ENCODE data around the gene REEP6.

Gene REEP6

DNA sequence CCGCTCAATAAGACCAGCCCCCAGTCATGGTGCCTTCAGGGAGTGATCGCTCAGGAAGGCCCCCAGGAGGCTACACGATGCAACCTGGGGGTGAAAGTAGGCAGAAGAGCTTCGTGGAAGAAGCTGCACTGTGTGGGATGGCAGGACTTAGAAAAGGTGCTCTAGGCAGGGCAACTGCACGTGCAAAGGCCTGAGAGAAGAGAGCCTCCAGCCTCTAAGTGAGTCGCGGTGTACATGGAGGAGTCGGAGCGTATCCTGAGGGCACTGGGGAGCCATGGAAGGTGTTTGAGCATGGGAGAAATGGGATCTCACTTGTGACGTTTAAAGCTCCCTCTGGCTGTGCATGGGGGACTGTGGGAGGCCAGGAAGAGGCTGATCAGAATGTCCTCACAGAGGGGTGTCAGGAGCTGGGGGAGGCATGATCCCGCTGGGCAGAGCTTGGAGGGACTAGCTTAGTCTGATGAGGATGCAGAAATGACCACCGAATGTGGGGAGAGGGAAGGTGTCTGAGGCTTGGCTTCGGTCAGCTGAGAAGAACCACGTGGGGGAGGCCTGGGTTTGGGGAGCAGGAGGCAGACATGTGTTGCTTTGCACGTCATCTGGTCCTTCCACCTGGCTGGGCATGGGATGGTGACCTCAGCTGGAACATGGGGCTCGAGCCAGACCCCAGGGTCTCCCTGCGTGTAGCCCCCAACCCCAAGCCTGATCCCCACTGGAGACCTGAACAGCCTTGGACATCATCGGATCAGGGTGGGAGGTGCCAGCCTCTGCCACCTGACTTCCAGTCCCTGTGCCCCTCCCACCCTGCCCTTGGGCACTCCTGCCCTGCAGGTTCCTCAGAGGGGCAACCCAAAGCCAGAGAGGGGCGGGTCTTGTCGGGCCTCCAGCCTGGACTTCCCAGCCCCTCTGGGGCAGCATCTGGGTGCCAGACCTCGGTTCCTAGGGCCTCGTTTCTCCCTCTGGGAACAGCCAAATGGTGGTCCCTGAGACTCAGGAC lies 39.9 kb upstream of the REEP6 start:
- H3K4me3 ChIP-seq (ENCODE audit: low read depth, low read length) = no peak overlapping the region
- H3K79me2 ChIP-seq (ENCODE audit: control insufficient read depth, insufficient read depth, low read length, unreplicated experiment) = no peaks in the 10 kb centered on the region
- no peaks in the 10 kb centered on the region for H3K36me3 ChIP-seq (ENCODE audit: insufficient read depth, low read length)
- peaks cover 55% of the 10 kb centered on the region for H3K27me3 ChIP-seq (ENCODE audit: insufficient read depth, low read length)
- no peak overlapping the region for H3K27ac ChIP-seq (ENCODE audit: low read depth, low read length)
- peaks cover 7% of the 10 kb centered on the region for H3K4me1 ChIP-seq (ENCODE audit: control insufficient read depth, insufficient read depth, low read length, unreplicated experiment)
- H2AFZ ChIP-seq (ENCODE audit: low read length, unreplicated experiment) = no peak overlapping the region

DNA sequence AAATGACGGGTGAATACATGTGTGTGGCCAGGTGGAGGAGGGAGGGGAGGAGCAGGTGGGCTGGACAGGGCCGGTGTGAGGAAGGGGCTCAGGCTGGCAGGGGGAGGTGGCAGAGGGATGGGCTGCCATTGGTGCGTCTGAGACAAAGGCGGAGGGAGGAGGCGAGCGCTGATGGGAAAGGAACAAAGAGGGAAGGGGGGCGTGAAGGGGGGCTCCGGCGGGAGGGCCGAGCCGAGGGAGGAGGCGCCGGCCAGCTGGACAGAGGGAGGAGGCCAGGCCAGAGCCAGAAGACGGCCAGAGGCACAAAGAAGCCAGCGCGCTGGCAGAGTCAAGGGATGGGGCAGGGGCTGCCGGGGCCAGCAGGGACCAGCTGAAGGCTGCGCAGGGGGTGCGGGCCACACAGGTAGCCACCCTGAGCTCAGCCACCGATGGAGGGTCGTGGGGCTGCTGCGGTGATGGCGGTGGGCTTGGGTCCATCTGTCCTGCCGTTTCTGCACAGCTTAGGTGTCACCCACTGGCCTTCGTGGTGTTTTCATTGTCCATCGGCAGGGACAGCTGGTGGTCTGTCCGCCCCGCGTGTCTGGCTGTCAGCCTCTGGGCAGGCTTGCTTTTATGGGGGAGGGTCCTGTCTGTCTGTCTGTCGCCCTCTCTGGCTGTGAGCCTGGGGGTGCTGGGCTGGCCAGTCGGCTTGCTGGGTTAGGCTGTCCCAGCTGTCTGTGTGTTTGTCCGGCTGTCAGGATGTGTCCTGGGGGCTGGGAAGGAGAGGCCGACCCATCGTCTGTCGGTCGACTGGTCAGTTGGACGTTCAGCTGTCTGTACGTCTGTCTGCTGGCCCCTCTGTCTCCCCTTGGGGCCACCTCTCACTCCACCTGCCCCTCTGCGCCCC lies 38.8 kb upstream of the REEP6 start:
- Histone ChIP-seq H3K27ac (ENCODE audit: low read depth, low read length) (no peak overlapping the region), H3K4me3 (ENCODE audit: low read depth, low read length) (no peak overlapping the region), H3K4me1 (ENCODE audit: control insufficient read depth, insufficient read depth, low read length, unreplicated experiment) (peaks cover 7% of the 10 kb centered on the region), H3K36me3 (ENCODE audit: insufficient read depth, low read length) (no peaks in the 10 kb centered on the region), H3K79me2 (ENCODE audit: control insufficient read depth, insufficient read depth, low read length, unreplicated experiment) (no peaks in the 10 kb centered on the region), H2AFZ (ENCODE audit: low read length, unreplicated experiment) (no peak overlapping the region), H3K27me3 (ENCODE audit: insufficient read depth, low read length) (peaks cover 44% of the 10 kb centered on the region)

DNA sequence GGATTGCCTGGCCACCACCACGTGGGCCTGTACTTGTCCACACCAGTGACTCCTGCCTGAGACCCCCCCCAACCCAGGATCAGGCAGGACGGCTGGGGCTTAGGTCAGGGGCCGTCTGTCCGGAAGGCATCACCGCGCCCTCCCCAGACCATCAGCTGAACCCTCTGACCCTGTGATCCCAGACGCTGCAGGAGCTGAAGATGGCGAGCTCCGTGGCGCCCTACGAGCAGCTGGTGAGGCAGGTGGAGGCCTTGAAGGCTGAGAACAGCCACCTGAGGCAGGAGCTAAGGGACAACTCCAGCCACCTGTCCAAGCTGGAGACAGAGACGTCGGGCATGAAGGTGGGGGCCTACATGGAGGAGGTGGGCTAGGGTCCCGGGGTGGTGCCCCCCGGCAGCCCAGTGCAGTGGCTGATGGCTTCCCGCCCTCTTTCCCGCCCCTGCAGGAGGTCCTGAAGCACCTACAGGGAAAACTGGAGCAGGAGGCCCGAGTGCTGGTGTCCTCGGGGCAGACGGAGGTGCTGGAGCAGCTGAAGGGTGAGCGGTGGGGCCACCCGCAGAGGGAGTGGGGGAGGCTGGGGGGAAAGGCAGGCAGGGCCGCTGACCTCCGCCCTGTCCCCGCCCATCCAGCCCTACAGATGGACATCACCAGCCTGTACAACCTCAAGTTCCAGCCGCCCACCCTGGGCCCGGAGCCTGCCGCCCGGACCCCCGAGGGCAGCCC lies 38.0 kb upstream of the REEP6 start:
- H3K4me3 ChIP-seq (ENCODE audit: low read depth, low read length) = no peak overlapping the region
- no peaks in the 10 kb centered on the region for H3K36me3 ChIP-seq (ENCODE audit: insufficient read depth, low read length)
- H3K79me2 ChIP-seq (ENCODE audit: control insufficient read depth, insufficient read depth, low read length, unreplicated experiment) = no peaks in the 10 kb centered on the region
- H3K27ac ChIP-seq (ENCODE audit: low read depth, low read length) = no peak overlapping the region
- peaks cover 38% of the 10 kb centered on the region for H3K27me3 ChIP-seq (ENCODE audit: insufficient read depth, low read length)
- no peak overlapping the region for H2AFZ ChIP-seq (ENCODE audit: low read length, unreplicated experiment)
- H3K4me1 ChIP-seq (ENCODE audit: control insufficient read depth, insufficient read depth, low read length, unreplicated experiment) = peaks cover 7% of the 10 kb centered on the region

DNA sequence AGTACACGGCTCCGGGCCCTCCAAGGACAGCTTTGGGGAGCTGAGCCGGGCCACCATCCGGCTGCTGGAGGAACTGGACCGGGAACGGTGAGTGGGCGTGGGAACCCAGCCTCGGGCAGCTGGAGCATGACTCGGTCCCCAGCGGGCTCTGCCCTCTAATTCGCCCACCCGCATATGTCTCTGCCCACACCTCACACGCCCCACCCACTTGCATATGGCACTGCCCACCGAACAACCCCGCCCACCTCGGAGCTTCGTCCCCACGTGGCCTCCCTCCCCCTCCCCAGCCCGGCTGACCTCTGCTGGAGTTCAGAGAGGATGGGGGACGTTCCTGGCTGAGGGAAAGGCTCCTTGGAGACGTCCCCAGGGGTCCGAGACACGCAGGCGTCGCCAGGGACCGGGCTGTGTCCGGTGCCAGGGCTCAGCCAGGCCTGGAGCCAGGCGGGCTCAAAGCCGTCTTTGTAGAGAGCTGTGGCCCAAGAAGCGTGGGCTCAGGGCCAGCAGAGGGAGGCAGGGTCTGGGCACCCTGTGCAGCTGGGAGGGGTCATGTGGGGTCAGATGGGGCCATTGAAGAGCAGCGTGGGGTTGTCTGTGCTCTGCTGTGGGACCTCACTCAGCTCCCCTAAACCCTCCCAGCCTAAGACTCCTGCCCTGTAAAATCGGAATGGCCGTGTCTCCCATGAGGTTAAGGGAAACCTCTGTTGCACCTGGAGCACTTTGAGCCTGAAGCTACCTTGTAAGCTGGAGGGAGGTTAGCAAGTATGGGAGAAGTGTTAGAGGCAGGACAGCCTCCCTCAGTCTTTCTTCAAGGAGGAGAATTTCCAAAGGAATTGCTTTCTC lies 37.2 kb upstream of the REEP6 start:
- H3K27ac ChIP-seq (ENCODE audit: low read depth, low read length) = no peak overlapping the region
- H3K27me3 ChIP-seq (ENCODE audit: insufficient read depth, low read length) = peaks cover 38% of the 10 kb centered on the region
- no peaks in the 10 kb centered on the region for H3K79me2 ChIP-seq (ENCODE audit: control insufficient read depth, insufficient read depth, low read length, unreplicated experiment)
- peaks cover 7% of the 10 kb centered on the region for H3K4me1 ChIP-seq (ENCODE audit: control insufficient read depth, insufficient read depth, low read length, unreplicated experiment)
- H3K36me3 ChIP-seq (ENCODE audit: insufficient read depth, low read length) = no peaks in the 10 kb centered on the region
- no peak overlapping the region for H2AFZ ChIP-seq (ENCODE audit: low read length, unreplicated experiment)
- no peak overlapping the region for H3K4me3 ChIP-seq (ENCODE audit: low read depth, low read length)

DNA sequence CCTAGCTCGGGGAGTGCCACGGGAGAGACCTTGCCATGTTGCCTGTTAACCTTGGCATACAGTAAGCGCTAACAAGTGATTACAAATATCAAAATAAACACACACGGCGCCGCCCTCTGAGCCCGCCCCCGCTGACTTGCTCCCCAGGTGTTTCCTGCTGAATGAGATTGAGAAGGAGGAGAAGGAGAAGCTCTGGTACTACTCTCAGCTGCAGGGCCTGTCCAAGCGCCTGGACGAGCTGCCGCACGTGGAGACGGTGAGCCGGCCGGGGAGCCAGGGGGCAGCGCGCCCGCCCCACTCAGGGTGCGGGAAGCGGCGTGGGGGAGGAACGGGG lies 36.0 kb upstream of the REEP6 start:
- Histone ChIP-seq H3K79me2 (ENCODE audit: control insufficient read depth, insufficient read depth, low read length, unreplicated experiment) (no peaks in the 10 kb centered on the region), H3K4me1 (ENCODE audit: control insufficient read depth, insufficient read depth, low read length, unreplicated experiment) (peaks cover 7% of the 10 kb centered on the region), H2AFZ (ENCODE audit: low read length, unreplicated experiment) (no peak overlapping the region), H3K27ac (ENCODE audit: low read depth, low read length) (no peak overlapping the region), H3K27me3 (ENCODE audit: insufficient read depth, low read length) (peaks cover 27% of the 10 kb centered on the region), H3K36me3 (ENCODE audit: insufficient read depth, low read length) (no peaks in the 10 kb centered on the region), H3K4me3 (ENCODE audit: low read depth, low read length) (no peak overlapping the region)

DNA sequence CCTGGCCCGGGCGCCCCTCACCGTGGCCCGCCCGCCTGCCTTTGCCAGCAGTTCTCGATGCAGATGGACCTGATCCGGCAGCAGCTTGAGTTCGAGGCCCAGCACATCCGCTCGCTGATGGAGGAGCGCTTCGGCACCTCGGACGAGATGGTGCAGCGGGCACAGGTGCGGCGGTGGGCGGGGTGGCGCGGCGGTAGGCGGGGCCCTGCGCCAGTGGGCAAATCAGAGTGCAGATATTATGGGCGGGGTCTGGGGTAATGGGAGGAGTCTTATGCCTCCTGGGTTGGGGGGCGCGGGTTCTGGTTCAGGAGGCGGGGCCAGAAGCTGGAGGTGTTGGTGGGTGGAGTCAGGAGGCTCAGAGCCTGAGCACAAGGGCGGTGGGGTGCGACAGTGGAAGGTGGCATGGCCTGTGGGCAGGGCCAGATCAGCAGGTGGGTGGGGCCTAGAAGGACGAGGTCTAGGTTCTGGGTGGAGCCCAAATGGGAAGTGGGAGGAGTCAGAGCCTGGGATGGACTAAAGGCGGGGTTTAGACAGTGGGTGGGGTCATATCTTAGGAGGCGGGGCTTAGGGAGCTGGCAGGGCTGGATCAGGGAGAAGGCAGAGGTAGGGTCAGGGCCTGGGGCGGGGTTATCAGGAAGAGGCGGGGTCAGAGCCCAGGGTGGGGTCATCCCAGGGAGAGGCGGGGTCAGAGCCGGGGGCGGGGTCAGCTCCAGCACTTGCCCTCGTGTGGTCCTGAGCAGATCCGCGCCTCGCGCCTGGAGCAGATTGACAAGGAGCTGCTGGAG lies 35.5 kb upstream of the REEP6 start:
- Histone ChIP-seq H3K79me2 (ENCODE audit: control insufficient read depth, insufficient read depth, low read length, unreplicated experiment) (no peaks in the 10 kb centered on the region), H3K4me1 (ENCODE audit: control insufficient read depth, insufficient read depth, low read length, unreplicated experiment) (peaks cover 7% of the 10 kb centered on the region), H3K4me3 (ENCODE audit: low read depth, low read length) (no peak overlapping the region), H2AFZ (ENCODE audit: low read length, unreplicated experiment) (no peak overlapping the region), H3K27me3 (ENCODE audit: insufficient read depth, low read length) (peaks cover 21% of the 10 kb centered on the region), H3K36me3 (ENCODE audit: insufficient read depth, low read length) (no peaks in the 10 kb centered on the region), H3K27ac (ENCODE audit: low read depth, low read length) (no peak overlapping the region)

DNA sequence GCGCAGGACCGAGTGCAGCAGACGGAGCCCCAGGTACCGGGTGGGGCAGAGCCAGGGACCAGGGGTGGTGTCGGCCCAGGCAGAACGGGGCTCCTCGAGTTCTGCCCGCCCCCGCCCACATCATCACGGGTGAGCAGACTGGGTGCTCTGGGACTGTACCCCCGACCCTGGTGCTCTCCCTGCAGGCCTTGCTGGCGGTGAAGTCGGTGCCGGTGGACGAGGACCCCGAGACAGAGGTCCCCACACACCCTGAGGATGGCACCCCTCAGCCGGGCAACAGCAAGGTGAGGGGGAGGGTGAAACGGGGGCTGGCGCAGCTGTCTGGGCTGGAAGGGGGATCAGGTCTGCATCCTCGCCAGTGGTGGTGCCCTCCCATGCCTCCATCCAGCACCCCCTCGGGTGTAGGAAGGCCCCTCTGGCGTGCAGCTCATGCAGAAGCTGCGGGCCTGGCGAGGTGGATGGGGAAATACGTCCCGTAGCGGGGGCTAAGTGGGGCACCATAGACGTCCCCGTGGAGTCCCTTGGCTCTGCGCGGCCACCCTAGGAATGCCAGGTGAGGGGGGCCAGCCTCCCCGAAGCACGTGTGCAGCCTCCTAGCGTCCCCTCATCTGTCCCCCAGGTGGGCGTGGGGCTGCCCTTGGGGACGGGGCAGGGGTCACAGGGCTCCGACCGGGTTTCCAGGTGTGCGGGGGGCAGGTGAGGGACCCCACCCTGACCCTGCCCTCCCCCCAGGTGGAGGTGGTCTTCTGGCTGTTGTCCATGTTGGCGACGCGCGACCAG lies 34.7 kb upstream of the REEP6 start:
- Histone ChIP-seq H3K79me2 (ENCODE audit: control insufficient read depth, insufficient read depth, low read length, unreplicated experiment) (no peaks in the 10 kb centered on the region), H3K36me3 (ENCODE audit: insufficient read depth, low read length) (no peaks in the 10 kb centered on the region), H3K27me3 (ENCODE audit: insufficient read depth, low read length) (peaks cover 14% of the 10 kb centered on the region), H3K4me1 (ENCODE audit: control insufficient read depth, insufficient read depth, low read length, unreplicated experiment) (peaks cover 7% of the 10 kb centered on the region), H2AFZ (ENCODE audit: low read length, unreplicated experiment) (no peak overlapping the region), H3K27ac (ENCODE audit: low read depth, low read length) (no peak overlapping the region), H3K4me3 (ENCODE audit: low read depth, low read length) (no peak overlapping the region)

DNA sequence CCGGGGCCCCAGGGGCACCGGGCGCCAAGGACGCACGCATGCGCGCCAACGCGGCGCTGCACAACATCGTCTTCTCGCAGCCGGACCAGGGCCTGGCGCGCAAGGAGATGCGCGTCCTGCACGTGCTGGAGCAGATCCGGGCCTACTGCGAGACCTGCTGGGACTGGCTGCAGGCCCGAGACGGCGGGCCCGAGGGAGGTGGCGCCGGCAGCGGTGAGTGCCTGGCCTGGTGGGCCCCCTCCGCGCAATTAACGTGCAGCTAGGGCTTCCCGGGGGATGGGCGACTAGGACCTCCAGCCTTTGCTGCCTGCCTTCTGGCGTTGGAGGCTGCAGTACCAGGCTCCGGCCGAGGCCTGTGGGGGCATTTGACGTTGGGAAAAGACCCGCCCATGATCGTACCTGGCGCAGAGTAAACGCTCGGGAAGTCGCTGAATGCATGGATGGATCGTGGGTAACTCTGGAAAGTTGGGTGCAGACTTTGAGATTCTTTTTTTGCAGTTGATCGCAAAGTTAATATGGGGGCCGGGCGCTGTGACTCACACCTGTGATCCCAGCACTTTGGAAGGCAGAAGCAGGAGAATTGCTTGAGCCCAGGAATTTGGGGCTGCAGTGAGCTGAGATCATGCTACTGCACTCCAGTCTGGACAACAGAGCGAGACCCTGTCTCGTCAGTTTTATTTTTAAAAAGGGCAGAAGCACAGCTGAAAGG lies 33.8 kb upstream of the REEP6 start:
- Histone ChIP-seq H3K4me1 (ENCODE audit: control insufficient read depth, insufficient read depth, low read length, unreplicated experiment) (peaks cover 7% of the 10 kb centered on the region), H3K36me3 (ENCODE audit: insufficient read depth, low read length) (no peaks in the 10 kb centered on the region), H3K27ac (ENCODE audit: low read depth, low read length) (no peak overlapping the region), H3K79me2 (ENCODE audit: control insufficient read depth, insufficient read depth, low read length, unreplicated experiment) (no peaks in the 10 kb centered on the region), H2AFZ (ENCODE audit: low read length, unreplicated experiment) (no peak overlapping the region), H3K4me3 (ENCODE audit: low read depth, low read length) (no peak overlapping the region), H3K27me3 (ENCODE audit: insufficient read depth, low read length) (peaks cover 7% of the 10 kb centered on the region; the same call in 1 of the 2 replicates)

Measured in ACC112 (cell line).